ACHN (cell line): Measurements from ENCODE around the gene CELF4.
A peak's percentile ranks its signal among the peaks of the same experiment; 100 is the strongest.

Experiments
- DNase-seq: peaks from one replicate; pipeline ENCODE4 v3.0.0-alpha.2; 2015
- in situ Hi-C: cut with HindIII; loops from 2 replicates; pipeline ENCODE4 v1.10.0; 2017; ENCODE audit warnings: low sequenced_read_pairs, low pct_ligation_motif_present, low pct_unique_long_range_greater_than_20kb

Gene CELF4

GRCh38 chr18:37577051-37577611, 11.5 kb upstream of the CELF4 start:
- DNase-seq: no peak
- in situ Hi-C loops: no loop called here

GRCh38 chr18:37575646-37576045, 10.0 kb upstream of the CELF4 start:
- DNase-seq: no peak

GRCh38 chr18:37574113-37574512, 8.5 kb upstream of the CELF4 start:
- DNase-seq: no peak
- in situ Hi-C loops: no loop called here

More at GRCh38 chr18:37575646-37576045, 10.0 kb upstream of the CELF4 start:
- in situ Hi-C loops: no loop called here

GRCh38 chr18:37572736-37573135, 7.1 kb upstream of the CELF4 start:
- DNase-seq: no peak
- in situ Hi-C loops: no loop called here

GRCh38 chr18:37571266-37571665, 5.7 kb upstream of the CELF4 start:
- in situ Hi-C loops: no loop called here
- no peak for DNase-seq

- in situ Hi-C loops: no loop called here
- no peak for DNase-seq
These were observed 4.8 kb upstream of the CELF4 start for GRCh38 chr18:37570336-37570930.

- DNase-seq: no peak
- in situ Hi-C loops: no loop called here
These were observed 3.1 kb upstream of the CELF4 start for GRCh38 chr18:37568671-37569070.

- no peak for DNase-seq
These were observed 2.4 kb upstream of the CELF4 start for GRCh38 chr18:37567994-37568359.

GRCh38 chr18:37567061-37567993, 1.7 kb upstream of the CELF4 start:
- no peak for DNase-seq
- in situ Hi-C loops: no loop called here

More at GRCh38 chr18:37567994-37568359, 2.4 kb upstream of the CELF4 start:
- in situ Hi-C loops: no loop called here

- in situ Hi-C loops: no loop called here
- DNase-seq: no peak
These were observed 972 bp upstream of the CELF4 start for GRCh38 chr18:37566479-37567060.

- DNase-seq: peak; percentile 54
- in situ Hi-C loops: no loop called here
These were observed 430 bp upstream of the CELF4 start for GRCh38 chr18:37565977-37566478.

GRCh38 chr18:37564711-37565100, 892 bp downstream of the CELF4 start:
- peak; percentile 66 for DNase-seq

GRCh38 chr18:37563931-37564392, 1.6 kb downstream of the CELF4 start:
- DNase-seq: no peak
- in situ Hi-C loops: no loop called here

More at GRCh38 chr18:37564711-37565100, 892 bp downstream of the CELF4 start:
- in situ Hi-C loops: no loop called here

GRCh38 chr18:37561986-37562385, 3.6 kb downstream of the CELF4 start:
- in situ Hi-C loops: no loop called here
- DNase-seq: no peak

- no peak for DNase-seq
- in situ Hi-C loops: no loop called here
These were observed 5.6 kb downstream of the CELF4 start for GRCh38 chr18:37560003-37560402.

- in situ Hi-C loops: no loop called here
- no peak for DNase-seq
These were observed 6.4 kb downstream of the CELF4 start for GRCh38 chr18:37559194-37559593.

- no peak for DNase-seq
- in situ Hi-C loops: no loop called here
These were observed 11.2 kb downstream of the CELF4 start for GRCh38 chr18:37554399-37554787.

GRCh38 chr18:37553633-37554398, 11.8 kb downstream of the CELF4 start:
- in situ Hi-C loops: no loop called here
- no peak for DNase-seq
